Sigmoid colon (tissue), 7 donors: Measurements from ENCODE around the gene EMP2. TPM values are rescaled to one million over a fixed set of nuclear protein-coding genes. Genes with fewer than 3 reads are reported as not detected.
A peak's percentile ranks its signal among the peaks of the same experiment; 100 is the strongest.
"Not testable (repeated sequence)": the region's sequence is repeated elsewhere in the genome, so short reads cannot be mapped to it uniquely, and the experiment has no call there.

Experiments
- DNase-seq: peaks from one replicate; pipeline ENCODE4 v3.0.0-alpha.2; 2019
- H3K27ac ChIP-seq, 4 donors: fragments of 200-600 bp; sonication (generic); one replicate each; pipeline ENCODE4 v1.5.1; 2016 to 2019; ENCODE audit warnings: mild to moderate bottlenecking in 1 of 4
- H3K27me3 ChIP-seq, 3 donors: fragments of 200-600 bp; sonication (generic); one replicate each; pipeline ENCODE4 v1.5.1; 2019; ENCODE audit warnings: mild to moderate bottlenecking in 1 of 3
- H3K36me3 ChIP-seq, 4 donors: fragments of 200-600 bp; sonication (generic); one replicate each; pipeline ENCODE4 v1.5.1; 2016 to 2019
- H3K4me1 ChIP-seq, 4 donors: fragments of 200-600 bp; sonication (generic); one replicate each; pipeline ENCODE4 v1.5.1; 2017 to 2019
- H3K4me3 ChIP-seq, 4 donors: fragments of 200-600 bp; sonication (generic); one replicate each; pipeline ENCODE4 v1.5.1; 2017 to 2019; ENCODE audit warnings: mild to moderate bottlenecking in 2 of 4, moderate library complexity in 1 of 4
- H3K9me3 ChIP-seq, 4 donors: fragments of 200-600 bp in 3 of 4; sonication (generic) in 3 of 4; one replicate each; pipeline versions ENCODE4 v1.5.1 to v1.6.1; 2013 to 2019
- CTCF ChIP-seq, 4 experiments: fragments of 450-650 bp in 3 of 4; fragments of 200-600 bp in 1 of 4; IDR thresholded peaks; one replicate each; pipeline ENCODE4 v1.5.1; 2016 to 2019; ENCODE audit warnings: antibody characterized with exemption in 4 of 4, mild to moderate bottlenecking in 3 of 4, moderate library complexity in 2 of 4
- EP300 ChIP-seq, 4 donors: sonication (generic); formaldehyde crosslinking; IDR thresholded peaks; one replicate each; pipeline ENCODE4 v1.6.1; 2017; ENCODE audit warnings: antibody characterized with exemption in 4 of 4
- POLR2A ChIP-seq, 2 donors: fragments of 450-650 bp; IDR thresholded peaks; one replicate each; pipeline ENCODE4 v1.6.1; 2016; ENCODE audit warnings: antibody characterized with exemption in 2 of 2, mild to moderate bottlenecking in 2 of 2, moderate library complexity in 2 of 2
- POLR2AphosphoS5 ChIP-seq, 4 donors: sonication (generic); formaldehyde crosslinking; IDR thresholded peaks; one replicate each; pipeline ENCODE4 v1.6.1; 2017; ENCODE audit warnings: antibody characterized with exemption in 4 of 4
- WGBS, 2 donors: extraction: QIAGEN DNeasy Blood & Tissue Kit; methylation state at CpG; one replicate each; pipeline ENCODE4 v1.1.7; 2013; 5-methylcytosine and 5-hydroxymethylcytosine counted together
- intact Hi-C: fragments of 100-400 bp; cut with DNase I; formaldehyde crosslinking; loops from one replicate; pipeline ENCODE4 v1.15.1; 2023
- polyA plus RNA-seq, 3 donors: library from polyadenylated mRNA; stranded (reverse); fragments of 200-250 nt; gene quantifications; one replicate each; pipeline ENCODE4 v1.2.3, GENCODE V29; 2013
- total RNA-seq, 4 donors: library from RNA; depleted of rRNA; stranded (reverse); fragments of >200 nt; gene quantifications; one replicate each; pipeline ENCODE4 v1.1.0, GENCODE V29; 2016
- donor health status: healthy with polysubstance abuse.
- donor health status: Bipolar disorder and iron deficiency.
- donor health status: healthy.

EMP2 gene
- total and polyA plus RNA-seq, 7 donors: 7.2 to 57.3 (median 39.2) TPM

- Histone ChIP-seq H3K9me3 (no peaks in the 10 kb centered on the region), H3K36me3 (no peaks in the 10 kb centered on the region), H3K27ac (no peak overlapping the region), H3K27me3 (no peaks in the 10 kb centered on the region), H3K4me3 (no peak overlapping the region), H3K4me1 (peaks cover 0 to 4% (median 3%) of the 10 kb centered on the region in 4 donors)
- TF ChIP-seq EP300 (IDR thresholded peaks at IDR 0.05) (no peak), CTCF (IDR thresholded peaks at IDR 0.05) (peak; percentile 43 to 78 (median 74))
- WGBS, 2 donors: 24 to 29% methylated on average over 6 of the region's 6 CpGs
- intact Hi-C loops: loop anchor here (1.0 to 10.0 kb wide), 7 partner anchors 122 to 1375 kb away; partner anchors contain the start of gene ATF7IP2
- peak; percentile 76 for DNase-seq
Observed at GRCh38 chr16:10509534-10510025, 70.8 kb downstream of the EMP2 start.

- not testable (repeated sequence) for H3K27me3 ChIP-seq, H3K4me3 ChIP-seq, H3K27ac ChIP-seq, DNase-seq, H3K36me3 ChIP-seq, H3K4me1 ChIP-seq, H3K9me3 ChIP-seq
- intact Hi-C loops: loop anchor here (5.0 to 10.0 kb wide), 3 partner anchors 118 to 1370 kb away; partner anchors contain the start of gene ATF7IP2
- WGBS, 2 donors: 73 to 82% methylated on average over 3 of the region's 3 CpGs
Observed at GRCh38 chr16:10505286-10505685, 75.1 kb downstream of the EMP2 start.

GRCh38 chr16:10504404-10504885 is 76.0 kb downstream of the EMP2 start:
- no peak overlapping the region for H3K27ac ChIP-seq
- no peaks in the 10 kb centered on the region for H3K27me3 ChIP-seq
- WGBS, 2 donors: 21 to 69% methylated on average over 2 of the region's 2 CpGs
- H3K9me3 ChIP-seq: no peaks in the 10 kb centered on the region
- no peak overlapping the region for H3K4me3 ChIP-seq
- no peak for DNase-seq
- TF ChIP-seq CTCF (IDR thresholded peaks at IDR 0.05): no peak
- TF ChIP-seq POLR2AphosphoS5 (IDR thresholded peaks at IDR 0.05): no peak
- no peaks in the 10 kb centered on the region for H3K4me1 ChIP-seq
- intact Hi-C loops: loop anchor here (10.0 kb wide), 1 partner anchor 1370 kb away; no protein-coding TSS in a partner anchor
- H3K36me3 ChIP-seq: no peaks in the 10 kb centered on the region

- no peaks in the 10 kb centered on the region for H3K27me3 ChIP-seq
- intact Hi-C loops: loop anchor here (10.0 kb wide), 1 partner anchor 1368 kb away; no protein-coding TSS in a partner anchor
- H3K27ac ChIP-seq: no peak overlapping the region
- 92 to 94% methylated on average over 6 of the region's 6 CpGs for WGBS, 2 donors
- H3K9me3 ChIP-seq: no peaks in the 10 kb centered on the region
- DNase-seq: no peak
- H3K36me3 ChIP-seq: no peaks in the 10 kb centered on the region
- no peaks in the 10 kb centered on the region for H3K4me1 ChIP-seq
- no peak for TF ChIP-seq CTCF (IDR thresholded peaks at IDR 0.05)
- no peak for TF ChIP-seq POLR2A (IDR thresholded peaks at IDR 0.05)
- no peak for TF ChIP-seq EP300 (IDR thresholded peaks at IDR 0.05)
- TF ChIP-seq POLR2AphosphoS5 (IDR thresholded peaks at IDR 0.05): no peak
- no peak overlapping the region for H3K4me3 ChIP-seq
Observed at GRCh38 chr16:10502776-10503175, 77.6 kb downstream of the EMP2 start.

GRCh38 chr16:10501016-10501607 is 79.3 kb downstream of the EMP2 start:
- intact Hi-C loops: loop anchor here (10.0 kb wide), 1 partner anchor 1366 kb away; no protein-coding TSS in a partner anchor
- no peaks in the 10 kb centered on the region for H3K36me3 ChIP-seq
- DNase-seq: no peak

More at GRCh38 chr16:10501016-10501607, 79.3 kb downstream of the EMP2 start:
- 92 to 98% methylated on average over 2 of the region's 2 CpGs for WGBS, 2 donors
- Histone ChIP-seq H3K27me3 (no peaks in the 10 kb centered on the region), H3K9me3 (no peaks in the 10 kb centered on the region), H3K27ac (no peak overlapping the region), H3K4me3 (no peak overlapping the region), H3K4me1 (no peaks in the 10 kb centered on the region)
- TF ChIP-seq POLR2A (IDR thresholded peaks at IDR 0.05) (no peak), POLR2AphosphoS5 (IDR thresholded peaks at IDR 0.05) (no peak), EP300 (IDR thresholded peaks at IDR 0.05) (no peak), CTCF (IDR thresholded peaks at IDR 0.05) (no peak)
